ENCODE data around the gene MIR17HG. TPM values are rescaled to one million over a fixed set of nuclear protein-coding genes. Genes with fewer than 3 reads are reported as not detected.

Gene MIR17HG
- total and polyA plus RNA-seq, 2 experiments from 2014 or later = 0.20 to 0.43 TPM

GRCh38 chr13:91347996-91348905 is 764 bp downstream of the MIR17HG start:
- peaks cover 30% of the 10 kb centered on the region for H3K27me3 ChIP-seq (replicated peaks; ENCODE audit: insufficient read depth)
- WGBS, 2 experiments (ENCODE audit: low coverage in 1 of 2, low lambda C conversion rate in 2 of 2, missing lambda C conversion rate in 2 of 2) = 0 to 1% methylated on average over 11 to 106 of the region's 141 CpGs
- no peaks in the 10 kb centered on the region for H4K20me1 ChIP-seq (ENCODE audit: insufficient read depth)
- peaks cover 15% of the 10 kb centered on the region; the same call in 1 of the 2 replicates for H3F3A ChIP-seq (ENCODE audit: insufficient read depth)
- H3K4me3 ChIP-seq = peak overlapping the region; percentile 87
- in situ Hi-C loops (cut with MboI) = no loop called here
- no peaks in the 10 kb centered on the region for H3K9me3 ChIP-seq (ENCODE audit: low read depth)
- peak; percentile 79 for DNase-seq
- TF ChIP-seq EZH2 (IDR thresholded peaks at IDR 0.05; ENCODE audit: insufficient read depth, poor library complexity, severe bottlenecking) (no peak), EZH2phosphoT487 (IDR thresholded peaks at IDR 0.05; ENCODE audit: insufficient read depth, low read depth) (no peak)
- no peaks in the 10 kb centered on the region for H3K9me2 ChIP-seq (ENCODE audit: insufficient read depth)
- H3K4me2 ChIP-seq (ENCODE audit: unreplicated experiment) = peak overlapping the region; percentile 90
- H3K79me2 ChIP-seq (ENCODE audit: insufficient read depth) = peaks cover 40% of the 10 kb centered on the region
- peaks cover 17% of the 10 kb centered on the region for H3K4me1 ChIP-seq (ENCODE audit: insufficient read depth)
- peak overlapping the region; percentile 97 for H2AFZ ChIP-seq
- H3K9ac ChIP-seq = peak overlapping the region; percentile 91
- H3K36me3 ChIP-seq (ENCODE audit: low read depth) = peaks cover 18% of the 10 kb centered on the region
- H3K27ac ChIP-seq = peak overlapping the region; percentile 68

GRCh38 chr13:91348906-91349435 is 1.5 kb downstream of the MIR17HG start:
- H3K27ac ChIP-seq = peak overlapping the region; percentile 68
- no peaks in the 10 kb centered on the region for H4K20me1 ChIP-seq (ENCODE audit: insufficient read depth)
- DNase-seq = peak; percentile 89
- no peaks in the 10 kb centered on the region for H3K9me2 ChIP-seq (ENCODE audit: insufficient read depth)
- H3K9me3 ChIP-seq (ENCODE audit: low read depth) = no peaks in the 10 kb centered on the region
- peaks cover 43% of the 10 kb centered on the region for H3K79me2 ChIP-seq (ENCODE audit: insufficient read depth)
- in situ Hi-C loops (cut with MboI) = no loop called here
- H3K4me2 ChIP-seq (ENCODE audit: unreplicated experiment) = peak overlapping the region; percentile 99
- TF ChIP-seq EZH2 (IDR thresholded peaks at IDR 0.05; ENCODE audit: insufficient read depth, poor library complexity, severe bottlenecking) (no peak), EZH2phosphoT487 (IDR thresholded peaks at IDR 0.05; ENCODE audit: insufficient read depth, low read depth) (no peak)
- H3F3A ChIP-seq (ENCODE audit: insufficient read depth) = peaks cover 20% of the 10 kb centered on the region; the same call in 1 of the 2 replicates
- WGBS, 2 experiments (ENCODE audit: low coverage in 1 of 2, low lambda C conversion rate in 2 of 2, missing lambda C conversion rate in 2 of 2) = 0 to 1% methylated on average over 17 to 24 of the region's 46 CpGs
- peaks cover 24% of the 10 kb centered on the region; the same call in 1 of the 2 replicates for H3K27me3 ChIP-seq (replicated peaks; ENCODE audit: insufficient read depth)
- peak overlapping the region; percentile 84 for H2AFZ ChIP-seq
- H3K36me3 ChIP-seq (ENCODE audit: low read depth) = peaks cover 26% of the 10 kb centered on the region
- H3K4me1 ChIP-seq (ENCODE audit: insufficient read depth) = peaks cover 17% of the 10 kb centered on the region
- peak overlapping the region; percentile 87 for H3K4me3 ChIP-seq
- peak overlapping the region; percentile 91 for H3K9ac ChIP-seq

- Histone ChIP-seq H4K20me1 (ENCODE audit: insufficient read depth) (no peaks in the 10 kb centered on the region), H3K36me3 (ENCODE audit: low read depth) (peaks cover 38% of the 10 kb centered on the region), H3K4me1 (ENCODE audit: insufficient read depth) (peaks cover 17% of the 10 kb centered on the region), H2AFZ (no peak overlapping the region), H3K9me2 (ENCODE audit: insufficient read depth) (no peaks in the 10 kb centered on the region), H3K4me3 (peak overlapping the region; percentile 87), H3K9me3 (ENCODE audit: low read depth) (no peaks in the 10 kb centered on the region), H3F3A (ENCODE audit: insufficient read depth) (peaks cover 26% of the 10 kb centered on the region; the same call in 1 of the 2 replicates), H3K9ac (peak overlapping the region; percentile 91), H3K27me3 (replicated peaks; ENCODE audit: insufficient read depth) (peaks cover 11% of the 10 kb centered on the region; the same call in 1 of the 2 replicates), H3K27ac (no peak overlapping the region), H3K79me2 (ENCODE audit: insufficient read depth) (peaks cover 43% of the 10 kb centered on the region), H3K4me2 (ENCODE audit: unreplicated experiment) (peak overlapping the region; percentile 99)
- no peak for DNase-seq
- WGBS, 2 experiments (ENCODE audit: low coverage in 1 of 2, low lambda C conversion rate in 2 of 2, missing lambda C conversion rate in 2 of 2) = 88 to 90% methylated on average over 5 of the region's 5 CpGs
- in situ Hi-C loops (cut with MboI) = no loop called here
- TF ChIP-seq EZH2 (IDR thresholded peaks at IDR 0.05; ENCODE audit: insufficient read depth, poor library complexity, severe bottlenecking) (no peak), EZH2phosphoT487 (IDR thresholded peaks at IDR 0.05; ENCODE audit: insufficient read depth, low read depth) (no peak)
These were observed 2.8 kb downstream of the MIR17HG start for GRCh38 chr13:91349992-91350911.

DNA sequence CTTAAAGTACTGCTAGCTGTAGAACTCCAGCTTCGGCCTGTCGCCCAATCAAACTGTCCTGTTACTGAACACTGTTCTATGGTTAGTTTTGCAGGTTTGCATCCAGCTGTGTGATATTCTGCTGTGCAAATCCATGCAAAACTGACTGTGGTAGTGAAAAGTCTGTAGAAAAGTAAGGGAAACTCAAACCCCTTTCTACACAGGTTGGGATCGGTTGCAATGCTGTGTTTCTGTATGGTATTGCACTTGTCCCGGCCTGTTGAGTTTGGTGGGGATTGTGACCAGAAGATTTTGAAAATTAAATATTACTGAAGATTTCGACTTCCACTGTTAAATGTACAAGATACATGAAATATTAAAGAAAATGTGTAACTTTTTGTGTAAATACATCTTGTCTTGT is 3.6 kb downstream of the MIR17HG start:
- Histone ChIP-seq H3F3A (ENCODE audit: insufficient read depth) (peaks cover 34% of the 10 kb centered on the region; the same call in 1 of the 2 replicates), H3K4me1 (ENCODE audit: insufficient read depth) (peaks cover 17% of the 10 kb centered on the region), H3K27ac (no peak overlapping the region), H3K36me3 (ENCODE audit: low read depth) (peaks cover 47% of the 10 kb centered on the region), H3K9ac (no peak overlapping the region), H3K4me3 (no peak overlapping the region), H2AFZ (no peak overlapping the region), H3K27me3 (replicated peaks; ENCODE audit: insufficient read depth) (peaks cover 3% of the 10 kb centered on the region; the same call in 1 of the 2 replicates), H3K79me2 (ENCODE audit: insufficient read depth) (peaks cover 43% of the 10 kb centered on the region), H4K20me1 (ENCODE audit: insufficient read depth) (no peaks in the 10 kb centered on the region), H3K4me2 (ENCODE audit: unreplicated experiment) (no peak overlapping the region), H3K9me3 (ENCODE audit: low read depth) (no peaks in the 10 kb centered on the region), H3K9me2 (ENCODE audit: insufficient read depth) (no peaks in the 10 kb centered on the region)
- DNase-seq = no peak
- in situ Hi-C loops (cut with MboI) = no loop called here
- 96 to 100% methylated on average over 5 of the region's 5 CpGs for WGBS, 2 experiments (ENCODE audit: low coverage in 1 of 2, low lambda C conversion rate in 2 of 2, missing lambda C conversion rate in 2 of 2)
- TF ChIP-seq EZH2 (IDR thresholded peaks at IDR 0.05; ENCODE audit: insufficient read depth, poor library complexity, severe bottlenecking) (no peak), EZH2phosphoT487 (IDR thresholded peaks at IDR 0.05; ENCODE audit: insufficient read depth, low read depth) (no peak)
